Naive B cell (primary cell): ENCODE measurements around the gene RAVER1. TPM values are rescaled to one million over a fixed set of nuclear protein-coding genes. Genes with fewer than 3 reads are reported as not detected.
"Not testable (repeated sequence)": the region's sequence is repeated elsewhere in the genome, so short reads cannot be mapped to it uniquely, and the experiment has no call there.

Experiments
- ATAC-seq, 2 donors: fragments of 150-1000 bp; cut with Tn5 transposase; 2 replicates each; pipeline ENCODE4 v1.10.0; 2021; ENCODE audit warnings: low read depth in 2 of 2, mild to moderate bottlenecking in 2 of 2, moderate library complexity in 2 of 2
- DNase-seq: peaks from one replicate; pipeline ENCODE4 v3.0.0; 2022
- H3K27ac Mint-ChIP-seq, 6 donors: one replicate each; pipeline ENCODE4 v1.8.0; 2020 to 2022; ENCODE audit warnings: mild to moderate bottlenecking in 6 of 6, mixed read lengths in 6 of 6, moderate library complexity in 5 of 6, inconsistent platforms in 2 of 6
- H3K27me3 Mint-ChIP-seq, 3 donors: one replicate each; pipeline ENCODE4 v1.8.0; 2021 to 2022; ENCODE audit warnings: mixed read lengths in 3 of 3, mild to moderate bottlenecking in 1 of 3
- H3K36me3 Mint-ChIP-seq, 2 donors: one replicate each; pipeline ENCODE4 v1.8.0; 2020 to 2022; ENCODE audit warnings: mixed read lengths in 2 of 2, inconsistent platforms in 1 of 2, mild to moderate bottlenecking in 1 of 2
- H3K4me1 Mint-ChIP-seq, 3 donors: one replicate each; pipeline ENCODE4 v1.8.0; 2020 to 2022; ENCODE audit warnings: mixed read lengths in 3 of 3, inconsistent platforms in 1 of 3, mild to moderate bottlenecking in 1 of 3, moderate library complexity in 1 of 3
- H3K4me3 Mint-ChIP-seq, 8 donors: one replicate each; pipeline ENCODE4 v1.8.0; 2020 to 2022; ENCODE audit warnings: mild to moderate bottlenecking in 8 of 8, mixed read lengths in 8 of 8, moderate library complexity in 8 of 8, inconsistent platforms in 2 of 8
- H3K9me3 Mint-ChIP-seq, 7 donors: one replicate each; pipeline ENCODE4 v1.8.0; 2020 to 2022; ENCODE audit warnings: mixed read lengths in 7 of 7, mild to moderate bottlenecking in 5 of 7, inconsistent platforms in 2 of 7, moderate library complexity in 1 of 7
- polyA plus RNA-seq, 6 donors: library from polyadenylated mRNA; unstranded; fragments of 300-500 nt; fragmentation: Illumina TruSeq; gene quantifications; one replicate each; pipeline ENCODE4 v1.2.3, GENCODE V29; 2021; ENCODE audit warnings: low read depth in 6 of 6

Gene RAVER1
- polyA plus RNA-seq, 6 donors from 2014 or later = 12.0 to 25.0 (median 15.0) TPM

DNA sequence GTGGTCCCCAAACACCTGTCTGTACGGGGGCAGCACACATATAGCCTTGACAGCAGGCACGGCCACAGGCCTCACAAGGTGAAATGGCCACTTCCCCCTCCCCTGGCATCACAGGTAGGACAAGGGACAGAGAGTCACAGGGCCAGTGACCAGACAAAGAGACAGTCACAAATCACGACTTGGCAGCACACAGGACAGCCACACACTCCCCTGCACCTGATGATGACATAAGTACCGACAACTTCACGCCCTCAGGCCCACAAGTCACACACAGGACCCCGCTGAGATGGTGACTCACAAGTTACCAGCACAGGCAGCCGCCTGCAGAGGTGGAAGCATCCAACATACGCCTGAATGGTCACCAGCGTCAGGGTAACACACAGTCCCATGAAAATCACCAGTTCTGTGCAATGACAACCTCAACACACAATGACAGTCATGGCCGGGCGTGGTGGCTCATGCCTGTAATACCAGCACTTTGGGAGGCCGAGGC is 30.5 kb upstream of the RAVER1 start:
- peaks cover 5 to 7% (median 5%) of the 10 kb centered on the region in 3 donors for H3K4me1 Mint-ChIP-seq
- H3K36me3 Mint-ChIP-seq = peaks cover 4 to 10% of the 10 kb centered on the region in 2 donors

DNA sequence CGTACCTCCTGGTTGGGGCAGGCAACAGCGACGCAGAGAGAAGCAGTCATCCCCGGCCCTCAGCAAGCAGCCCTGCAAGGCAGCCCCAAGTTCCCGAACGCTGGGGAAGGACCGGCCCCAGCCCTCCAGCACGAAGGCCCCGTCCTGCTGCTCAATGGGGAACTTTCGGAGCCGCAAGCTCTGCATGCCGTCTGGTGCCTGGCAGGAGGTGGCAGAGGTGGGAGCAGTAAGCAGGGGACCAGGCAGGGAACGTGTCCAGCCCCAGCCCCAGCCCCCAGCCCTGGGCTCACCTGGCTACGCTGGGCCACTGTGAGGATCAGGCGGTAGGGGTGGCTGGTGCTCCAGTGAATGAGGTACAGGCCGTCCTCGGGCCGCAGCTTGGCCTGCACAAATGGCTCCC is 28.9 kb upstream of the RAVER1 start:
- Mint-ChIP-seq H3K27ac (no peak overlapping the region), H3K36me3 (peaks cover 4 to 10% of the 10 kb centered on the region in 2 donors), H3K4me1 (peaks cover 5 to 7% (median 5%) of the 10 kb centered on the region in 3 donors), H3K9me3 (no peaks in the 10 kb centered on the region), H3K4me3 (no peak overlapping the region), H3K27me3 (no peaks in the 10 kb centered on the region)
- no peak for DNase-seq
- no peak for ATAC-seq

More for the DNA sequence above, 30.5 kb upstream of the RAVER1 start:
- H3K27ac Mint-ChIP-seq = no peak overlapping the region
- no peaks in the 10 kb centered on the region for H3K9me3 Mint-ChIP-seq
- H3K27me3 Mint-ChIP-seq = no peaks in the 10 kb centered on the region
- DNase-seq = no peak
- H3K4me3 Mint-ChIP-seq = peak overlapping the region in 1 of 8 donors; percentile 50
- ATAC-seq = no peak

DNA sequence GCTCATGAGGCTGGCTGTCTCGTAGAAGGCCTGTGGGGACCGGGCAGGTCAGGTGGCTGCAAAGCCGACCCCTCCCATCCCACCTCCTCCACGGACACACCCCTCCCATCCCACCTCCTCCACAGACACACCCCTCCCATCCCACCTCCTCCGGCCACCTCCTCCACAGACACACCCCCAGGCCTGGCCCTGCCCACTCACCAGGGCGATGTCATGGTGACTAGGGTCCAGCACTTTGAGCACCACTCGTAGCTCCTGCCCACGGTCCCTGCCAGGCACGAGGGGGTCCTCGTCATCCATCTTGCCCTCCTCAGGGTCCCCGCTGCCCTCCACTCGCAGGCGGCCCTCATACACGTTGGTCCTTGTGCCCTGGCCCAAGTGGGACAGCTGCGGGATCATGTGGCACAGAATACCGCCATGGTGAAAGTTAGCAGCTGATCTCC is 28.3 kb upstream of the RAVER1 start:
- Mint-ChIP-seq H3K36me3 (peaks cover 4 to 10% of the 10 kb centered on the region in 2 donors), H3K4me1 (peaks cover 5% of the 10 kb centered on the region in 3 donors), H3K4me3 (no peak overlapping the region), H3K27ac (no peak overlapping the region), H3K9me3 (no peaks in the 10 kb centered on the region), H3K27me3 (no peaks in the 10 kb centered on the region)
- no peak for DNase-seq
- no peak for ATAC-seq

DNA sequence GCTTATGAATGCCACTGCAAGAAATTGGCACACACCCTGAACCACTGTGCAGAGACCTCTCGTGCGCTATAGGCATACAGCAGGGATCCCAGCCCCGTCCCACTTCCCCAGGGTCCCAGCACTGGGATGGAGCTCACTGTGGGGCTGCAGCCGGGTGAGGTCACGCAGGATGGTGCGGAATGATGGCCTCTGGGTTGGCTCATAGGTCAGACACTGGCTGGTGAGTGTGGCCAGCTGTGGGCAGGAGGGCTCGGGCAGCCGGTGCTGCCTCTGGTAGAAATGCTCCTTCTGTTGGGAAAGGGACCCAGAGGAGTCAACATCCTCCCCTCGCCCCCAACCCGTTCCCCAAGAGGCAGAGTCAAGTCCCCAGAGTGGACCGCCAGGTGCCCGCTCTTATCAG is 23.1 kb upstream of the RAVER1 start:
- peaks cover 0 to 11% (median 5%) of the 10 kb centered on the region in 3 donors for H3K4me1 Mint-ChIP-seq
- ATAC-seq = no peak
- peaks cover 0 to 22% of the 10 kb centered on the region in 2 donors for H3K36me3 Mint-ChIP-seq
- H3K27me3 Mint-ChIP-seq = no peaks in the 10 kb centered on the region
- DNase-seq = no peak
- no peak overlapping the region for H3K27ac Mint-ChIP-seq
- no peak overlapping the region for H3K4me3 Mint-ChIP-seq
- H3K9me3 Mint-ChIP-seq = no peaks in the 10 kb centered on the region

DNA sequence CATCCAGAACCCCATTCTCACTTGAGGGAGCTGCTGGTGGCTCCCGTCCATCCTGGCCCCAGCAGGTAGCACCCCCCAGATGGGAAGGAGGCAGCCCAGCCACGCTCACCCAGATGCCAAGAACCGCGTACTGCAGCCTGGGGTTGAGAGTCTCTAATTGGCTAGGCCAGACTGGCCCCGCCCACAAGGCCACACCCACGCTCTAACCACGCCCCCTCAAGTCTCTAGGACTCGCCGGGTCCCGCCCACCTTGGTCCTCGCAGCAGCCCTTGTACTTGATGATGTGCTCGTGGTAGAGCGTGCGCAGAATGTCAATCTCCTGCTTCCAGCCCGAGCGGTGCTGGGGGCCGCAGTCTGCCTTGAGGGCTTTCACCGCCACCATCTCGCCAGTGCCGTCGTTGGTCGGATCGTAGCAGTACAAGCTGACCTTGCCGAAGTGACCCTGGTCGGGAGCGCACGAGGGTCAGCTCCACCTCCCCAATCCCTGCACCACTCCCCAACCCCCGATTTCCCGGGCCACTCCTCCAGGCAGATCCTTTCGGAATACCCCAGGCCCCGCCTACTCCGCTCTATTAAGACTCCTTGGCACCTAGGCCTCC is 20.6 kb upstream of the RAVER1 start:
- Mint-ChIP-seq H3K27ac (peak overlapping the region in 1 of 6 donors; percentile 16), H3K4me3 (no peak overlapping the region), H3K9me3 (no peaks in the 10 kb centered on the region), H3K27me3 (no peaks in the 10 kb centered on the region), H3K36me3 (peaks cover 0 to 14% of the 10 kb centered on the region in 2 donors), H3K4me1 (peaks cover 0 to 6% (median 0%) of the 10 kb centered on the region in 3 donors)
- ATAC-seq (peak in 1 of 2 donors; percentile 39), DNase-seq (no peak)

DNA sequence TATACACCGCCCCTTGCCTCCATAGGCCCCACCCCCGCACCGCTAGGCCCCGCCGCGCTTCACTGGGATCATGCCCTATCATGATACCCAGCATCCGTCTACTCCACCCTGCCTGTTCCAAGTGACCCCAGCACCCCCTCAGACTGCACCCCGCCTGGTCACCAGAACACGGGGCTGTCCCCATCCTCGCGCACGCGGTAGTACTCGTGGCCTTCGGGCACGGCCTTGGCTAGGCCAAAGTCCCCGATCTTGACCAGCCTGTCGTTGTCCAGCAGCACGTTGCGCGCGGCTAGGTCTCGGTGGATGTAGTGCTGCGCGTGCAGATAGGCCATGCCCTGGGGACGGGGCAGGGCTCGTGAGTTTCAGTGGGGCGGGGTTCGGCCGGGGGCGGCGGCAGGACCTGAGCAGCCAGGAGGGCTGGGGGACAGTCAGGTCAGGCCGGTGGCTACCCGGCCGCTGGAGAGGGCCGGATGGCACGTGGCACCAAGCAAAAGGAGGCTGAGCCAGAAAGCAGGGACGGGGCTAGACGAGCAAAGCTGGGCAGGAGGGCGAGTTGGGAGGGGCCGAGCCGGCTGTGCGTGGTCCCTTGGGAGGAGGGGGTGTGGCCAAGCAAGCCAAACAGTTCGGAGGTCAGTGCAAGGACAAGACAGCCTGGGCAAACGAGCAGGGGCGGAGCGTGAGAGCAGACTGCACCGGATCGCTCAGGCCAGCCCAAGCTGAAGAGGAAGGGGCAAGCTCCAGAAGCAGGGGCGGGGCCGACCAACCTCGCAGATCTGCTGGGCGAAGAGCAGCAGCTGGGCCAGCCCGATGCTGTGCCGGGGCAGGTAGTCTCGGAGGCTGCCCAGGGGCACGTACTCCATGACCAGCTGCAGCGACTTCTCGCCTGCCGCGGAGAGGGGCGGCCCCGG is 19.7 kb upstream of the RAVER1 start:
- H3K27ac Mint-ChIP-seq = no peak overlapping the region
- H3K36me3 Mint-ChIP-seq = peaks cover 0 to 14% of the 10 kb centered on the region in 2 donors
- no peak for ATAC-seq
- peaks cover 0 to 6% (median 0%) of the 10 kb centered on the region in 3 donors for H3K4me1 Mint-ChIP-seq
- H3K4me3 Mint-ChIP-seq = no peak overlapping the region
- no peaks in the 10 kb centered on the region for H3K27me3 Mint-ChIP-seq
- DNase-seq = no peak
- H3K9me3 Mint-ChIP-seq = no peaks in the 10 kb centered on the region

DNA sequence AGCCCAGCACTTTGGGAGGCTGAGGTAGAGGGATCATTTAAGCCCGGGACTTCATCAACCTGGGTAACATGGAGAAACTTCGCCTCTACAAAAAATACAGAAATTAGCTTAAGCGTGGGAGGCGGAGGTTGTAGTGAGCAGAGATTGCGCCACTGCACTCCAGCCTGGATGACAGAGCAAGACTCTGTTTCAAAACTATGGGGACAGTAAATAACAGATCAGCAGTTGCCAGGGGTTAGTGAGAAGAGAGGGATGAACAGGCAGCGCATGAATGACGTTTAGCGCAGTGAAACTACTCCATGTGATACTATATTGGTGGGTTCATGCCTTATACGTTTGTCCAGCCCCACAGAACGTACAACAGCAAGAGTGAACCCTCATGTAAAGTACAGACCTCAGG is 13.2 kb upstream of the RAVER1 start:
- Mint-ChIP-seq H3K27ac (no peak overlapping the region), H3K4me1 (no peaks in the 10 kb centered on the region), H3K4me3 (no peak overlapping the region), H3K9me3 (no peaks in the 10 kb centered on the region), H3K27me3 (no peaks in the 10 kb centered on the region), H3K36me3 (no peaks in the 10 kb centered on the region)
- DNase-seq (no peak), ATAC-seq (no peak)

DNA sequence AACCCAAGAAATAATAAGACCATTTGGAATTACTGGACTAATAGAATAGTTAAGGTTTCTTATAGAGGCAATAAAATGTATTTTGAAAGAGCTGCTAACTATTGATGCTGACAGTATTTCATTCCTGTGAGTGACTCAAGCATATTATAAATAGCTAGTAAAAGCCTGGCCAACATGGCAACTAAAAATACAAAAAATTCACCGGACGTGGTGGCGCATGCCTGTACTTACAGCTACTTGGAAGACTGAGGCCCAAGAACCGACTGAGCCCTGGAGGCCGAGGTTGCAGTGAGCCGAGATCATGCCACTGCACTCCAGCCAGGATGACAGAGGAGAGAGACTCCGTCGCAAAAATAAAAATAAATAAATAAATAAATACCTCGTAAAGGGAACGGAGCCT is 11.5 kb upstream of the RAVER1 start:
- Mint-ChIP-seq H3K27ac (no peak overlapping the region), H3K4me3 (no peak overlapping the region), H3K36me3 (no peaks in the 10 kb centered on the region), H3K27me3 (no peaks in the 10 kb centered on the region), H3K9me3 (no peaks in the 10 kb centered on the region), H3K4me1 (peaks cover 3 to 6% (median 5%) of the 10 kb centered on the region in 3 donors)
- ATAC-seq (no peak), DNase-seq (no peak)

DNA sequence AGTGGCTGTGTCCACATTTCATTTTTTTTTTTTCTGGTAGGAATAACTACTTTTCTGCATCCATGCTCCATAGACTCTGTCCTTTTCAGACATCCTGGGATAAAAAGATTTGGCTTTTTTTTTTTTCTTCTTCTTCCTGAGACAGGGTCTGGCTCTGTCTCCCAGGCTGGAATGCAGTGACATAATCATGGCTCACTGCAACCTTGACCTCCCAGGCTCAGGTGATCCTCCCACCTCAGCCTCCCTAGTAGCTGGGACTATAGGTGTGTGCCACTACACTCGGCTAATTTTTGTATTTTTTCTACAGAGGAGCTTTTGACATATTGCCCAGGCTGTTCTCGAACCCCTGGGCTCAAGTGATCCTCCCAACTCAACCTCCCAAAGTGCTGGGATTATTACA is 10.2 kb upstream of the RAVER1 start:
- Mint-ChIP-seq H3K4me1 (peaks cover 16 to 19% (median 18%) of the 10 kb centered on the region in 3 donors), H3K9me3 (no peaks in the 10 kb centered on the region), H3K27ac (no peak overlapping the region), H3K27me3 (no peaks in the 10 kb centered on the region), H3K36me3 (no peaks in the 10 kb centered on the region), H3K4me3 (peak overlapping the region in 1 of 8 donors; percentile 59)
- DNase-seq = no peak
- no peak for ATAC-seq

DNA sequence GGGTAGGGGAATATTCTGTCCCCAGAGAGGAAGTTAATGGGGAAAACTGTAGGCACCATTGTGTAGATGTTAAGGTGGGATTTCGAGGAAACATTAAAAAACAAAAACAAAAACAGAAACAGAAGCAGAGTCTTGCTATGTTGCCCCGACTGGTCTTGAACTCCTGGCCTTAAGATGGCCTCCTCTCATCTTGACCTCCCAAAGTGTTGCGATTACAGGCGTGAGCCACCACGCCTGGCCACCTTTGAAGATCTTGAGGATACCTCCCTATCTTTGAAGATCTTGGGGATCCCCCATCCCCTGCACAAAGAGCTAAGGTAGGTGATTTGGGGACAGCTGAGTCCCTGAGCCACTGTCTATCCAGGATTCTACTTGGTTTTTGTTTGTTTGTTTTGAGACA is 6.6 kb upstream of the RAVER1 start:
- ATAC-seq (no peak), DNase-seq (no peak)
- no peaks in the 10 kb centered on the region for H3K36me3 Mint-ChIP-seq
- peaks cover 21 to 34% (median 32%) of the 10 kb centered on the region in 3 donors for H3K4me1 Mint-ChIP-seq
- H3K27ac Mint-ChIP-seq = peak overlapping the region in 4 of 6 donors; percentile 80 to 96 (median 93)
- no peaks in the 10 kb centered on the region for H3K27me3 Mint-ChIP-seq
- peak overlapping the region; percentile 93 to 99 (median 97) for H3K4me3 Mint-ChIP-seq
- no peaks in the 10 kb centered on the region for H3K9me3 Mint-ChIP-seq

DNA sequence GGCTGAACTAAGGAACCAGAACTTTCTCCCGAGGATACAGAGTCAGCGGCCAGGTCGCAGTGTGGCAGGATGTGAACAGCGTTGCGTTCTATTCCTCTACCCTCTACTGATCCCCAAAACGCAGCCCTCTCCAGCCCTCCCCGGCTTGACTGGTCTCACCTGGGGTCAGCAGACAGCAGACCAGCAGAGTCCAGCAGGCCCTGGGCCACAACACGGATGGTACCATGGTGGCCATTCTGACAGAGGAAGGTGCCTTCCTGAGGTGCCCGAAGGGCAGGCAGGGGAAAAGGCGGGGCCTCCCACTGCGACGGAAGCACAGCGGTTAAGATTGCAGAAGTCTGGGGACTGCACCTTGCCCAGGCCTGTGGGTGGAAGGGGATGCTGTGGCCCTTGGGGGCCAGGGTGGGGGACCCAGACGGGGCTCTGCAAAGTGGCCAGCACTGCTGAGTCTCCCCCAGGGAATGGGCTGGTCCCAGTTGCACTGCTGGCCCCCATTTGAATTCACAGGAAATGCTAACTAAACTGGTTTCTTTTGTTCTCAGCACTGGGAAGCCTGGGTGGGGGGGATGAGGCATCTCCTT is 6.1 kb upstream of the RAVER1 start, which contains the start of gene ICAM3:
Gene ICAM3, minus strand, starts transcription at position 245 of the 581 bp plus-strand sequence. Its CDS starts 10 bp downstream, at position 235.
- ATAC-seq = peak; percentile 99
- H3K4me1 Mint-ChIP-seq = peaks cover 21 to 34% (median 32%) of the 10 kb centered on the region in 3 donors
- peak within 1 kb of the TSS; percentile 80 to 96 (median 93) for H3K27ac Mint-ChIP-seq
- peak within 1 kb of the TSS; percentile 93 to 99 (median 97) for H3K4me3 Mint-ChIP-seq
- H3K9me3 Mint-ChIP-seq = no peaks in the 10 kb centered on the region
- no peaks in the 10 kb centered on the region for H3K27me3 Mint-ChIP-seq
- no peaks in the 10 kb centered on the region for H3K36me3 Mint-ChIP-seq
- peak; percentile 71 for DNase-seq

DNA sequence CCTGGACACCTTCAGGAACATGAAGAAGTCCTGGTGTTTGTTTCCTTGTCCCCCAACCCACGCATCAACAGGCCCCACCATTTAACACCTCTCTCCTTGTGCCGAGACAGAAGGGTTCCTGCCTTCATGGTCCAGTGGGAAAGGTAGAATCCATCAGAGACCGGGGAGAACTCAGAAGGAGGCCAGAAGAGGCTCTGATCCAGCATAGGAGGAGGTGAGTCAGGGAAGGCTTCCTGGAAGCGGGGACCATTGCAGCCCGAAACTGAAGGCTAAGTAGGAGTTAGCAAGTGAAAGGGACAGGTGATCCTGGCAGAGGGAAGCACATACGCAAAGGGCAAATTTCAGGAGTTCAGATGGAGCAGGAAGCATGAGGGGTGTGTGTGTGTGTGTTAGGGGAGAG is 5.6 kb upstream of the RAVER1 start:
- no peaks in the 10 kb centered on the region for H3K27me3 Mint-ChIP-seq
- no peak for DNase-seq
- H3K36me3 Mint-ChIP-seq = no peaks in the 10 kb centered on the region
- H3K9me3 Mint-ChIP-seq = no peaks in the 10 kb centered on the region
- H3K27ac Mint-ChIP-seq = peak overlapping the region; percentile 60 to 96 (median 90)
- peak overlapping the region; percentile 93 to 99 (median 97) for H3K4me3 Mint-ChIP-seq
- no peak for ATAC-seq
- H3K4me1 Mint-ChIP-seq = peaks cover 21 to 39% (median 36%) of the 10 kb centered on the region in 3 donors

DNA sequence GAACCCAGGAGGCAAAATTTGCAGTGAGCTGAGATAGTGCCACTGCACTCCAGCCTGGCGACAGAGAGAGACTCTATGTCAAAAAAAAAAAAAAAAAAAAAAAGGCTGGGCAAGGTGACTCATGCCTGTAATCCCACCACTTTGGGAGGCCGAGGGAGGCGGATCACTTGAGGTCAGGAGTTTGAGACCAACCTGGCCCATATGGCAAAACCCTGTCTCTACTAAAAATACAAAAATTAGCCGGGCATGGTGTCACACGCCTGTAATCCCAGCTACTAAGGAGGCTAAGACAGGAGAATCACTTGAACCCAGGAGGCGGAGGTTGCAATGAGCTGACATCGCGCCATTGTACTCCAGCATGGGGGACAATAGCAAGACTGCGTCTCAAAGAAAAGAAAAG is 3.4 kb upstream of the RAVER1 start:
- not testable (repeated sequence) for DNase-seq, H3K36me3 Mint-ChIP-seq, H3K9me3 Mint-ChIP-seq, H3K27me3 Mint-ChIP-seq, ATAC-seq
- Mint-ChIP-seq H3K27ac (peak overlapping the region in 2 of 6 donors; percentile 33 to 34), H3K4me3 (peak overlapping the region in 4 of 8 donors; percentile 8 to 69 (median 31)), H3K4me1 (peaks cover 36 to 59% (median 55%) of the 10 kb centered on the region in 3 donors)
